Activated CD8-positive, alpha-beta T cell treated with anti-CD3 and anti-CD28 coated beads for 36 hours (primary cell): ENCODE results near the gene LTA. TPM values are rescaled to one million over a fixed set of nuclear protein-coding genes. Genes with fewer than 3 reads are reported as not detected.
A peak's percentile ranks its signal among the peaks of the same experiment; 100 is the strongest.

Experiments
- ATAC-seq: fragments of 200-7000 bp; cut with Tn5 transposase; one replicate; pipeline ENCODE4 v1.10.0; 2021; ENCODE audit warnings: mild to moderate bottlenecking, moderate library complexity
- CTCF ChIA-PET: fragments of 350-600 bp; sonication (Branson Sonifier 250); formaldehyde crosslinking; loops from one replicate; lab custom pipeline; 2021; ENCODE audit warnings: antibody characterized with exemption; lab: Charles Lee
- POLR2A ChIA-PET: fragments of 350-600 bp; sonication (Branson Sonifier 250); formaldehyde crosslinking; loops from one replicate; lab custom pipeline; 2021; ENCODE audit warnings: antibody characterized with exemption; lab: Charles Lee
- DNase-seq: peaks from one replicate; pipeline ENCODE4 v3.0.0-alpha.2; 2020
- H3K27ac Mint-ChIP-seq: one replicate; pipeline ENCODE4 v1.8.0; 2021; ENCODE audit warnings: mild to moderate bottlenecking, mixed read lengths
- H3K27me3 Mint-ChIP-seq: one replicate; pipeline ENCODE4 v1.8.0; 2021; ENCODE audit warnings: mixed read lengths
- H3K36me3 Mint-ChIP-seq: one replicate; pipeline ENCODE4 v1.8.0; 2021; ENCODE audit warnings: low read depth, mixed read lengths
- H3K4me1 Mint-ChIP-seq: one replicate; pipeline ENCODE4 v1.8.0; 2021; ENCODE audit warnings: low read depth, mixed read lengths
- H3K4me3 Mint-ChIP-seq: one replicate; pipeline ENCODE4 v1.8.0; 2021; ENCODE audit warnings: mild to moderate bottlenecking, moderate library complexity, mixed read lengths
- H3K9me3 Mint-ChIP-seq: one replicate; pipeline ENCODE4 v1.8.0; 2021; ENCODE audit warnings: mixed read lengths
- intact Hi-C: fragments of 100-400 bp; cut with micrococcal nuclease; formaldehyde crosslinking; loops from one replicate; pipeline ENCODE4 v1.10.0; 2022
- total RNA-seq, 2 experiments: library from RNA; stranded (reverse); gene quantifications; one replicate each; pipeline ENCODE4 v1.2.3, GENCODE V29; 2021
- TF ChIP-seq, protein P1 (sequence below): fragments of 200-600 bp; IDR thresholded peaks from one replicate; pipeline ENCODE4 v1.8.0; 2022; ENCODE audit warnings: antibody characterized with exemption, mild to moderate bottlenecking

LTA gene
- total RNA-seq, 2 experiments from 2014 or later, result 713 to 724 TPM

DNA sequence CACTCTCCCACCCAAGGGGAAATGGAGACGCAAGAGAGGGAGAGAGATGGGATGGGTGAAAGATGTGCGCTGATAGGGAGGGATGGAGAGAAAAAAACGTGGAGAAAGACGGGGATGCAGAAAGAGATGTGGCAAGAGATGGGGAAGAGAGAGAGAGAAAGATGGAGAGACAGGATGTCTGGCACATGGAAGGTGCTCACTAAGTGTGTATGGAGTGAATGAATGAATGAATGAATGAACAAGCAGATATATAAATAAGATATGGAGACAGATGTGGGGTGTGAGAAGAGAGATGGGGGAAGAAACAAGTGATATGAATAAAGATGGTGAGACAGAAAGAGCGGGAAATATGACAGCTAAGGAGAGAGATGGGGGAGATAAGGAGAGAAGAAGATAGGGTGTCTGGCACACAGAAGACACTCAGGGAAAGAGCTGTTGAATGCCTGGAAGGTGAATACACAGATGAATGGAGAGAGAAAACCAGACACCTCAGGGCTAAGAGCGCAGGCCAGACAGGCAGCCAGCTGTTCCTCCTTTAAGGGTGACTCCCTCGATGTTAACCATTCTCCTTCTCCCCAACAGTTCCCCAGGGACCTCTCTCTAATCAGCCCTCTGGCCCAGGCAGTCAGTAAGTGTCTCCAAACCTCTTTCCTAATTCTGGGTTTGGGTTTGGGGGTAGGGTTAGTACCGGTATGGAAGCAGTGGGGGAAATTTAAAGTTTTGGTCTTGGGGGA is 4.0 kb downstream of the LTA start:
- intact Hi-C loops, result loop anchor here (2.0 kb wide), 1 partner anchor 17 kb away; no protein-coding TSS in a partner anchor
- Mint-ChIP-seq H3K27me3 (no peaks in the 10 kb centered on the region), H3K27ac (peak overlapping the region; percentile 97), H3K9me3 (no peaks in the 10 kb centered on the region), H3K4me3 (peak overlapping the region; percentile 96), H3K36me3 (peaks cover 75% of the 10 kb centered on the region), H3K4me1 (peaks cover 49% of the 10 kb centered on the region)
- ATAC-seq (no peak), DNase-seq (no peak)
- ChIA-PET POLR2A (interaction anchor here (0.7 to 35.7 kb wide), 13 partner anchors 6 to 127 kb away, joined by 3 to 1181 read pairs (median 6); partner anchors contain the start of genes ABHD16A, ATP6V1G2, BAG6 and C6orf47), CTCF (interaction anchor here (1.8 to 56.2 kb wide), 4 partner anchors 15 to 83 kb away, joined by 5 to 2542 read pairs (median 1274); partner anchors contain the start of genes ATP6V1G2, DDX39B, LST1 and LTA)
- TF ChIP-seq, protein P1, sequence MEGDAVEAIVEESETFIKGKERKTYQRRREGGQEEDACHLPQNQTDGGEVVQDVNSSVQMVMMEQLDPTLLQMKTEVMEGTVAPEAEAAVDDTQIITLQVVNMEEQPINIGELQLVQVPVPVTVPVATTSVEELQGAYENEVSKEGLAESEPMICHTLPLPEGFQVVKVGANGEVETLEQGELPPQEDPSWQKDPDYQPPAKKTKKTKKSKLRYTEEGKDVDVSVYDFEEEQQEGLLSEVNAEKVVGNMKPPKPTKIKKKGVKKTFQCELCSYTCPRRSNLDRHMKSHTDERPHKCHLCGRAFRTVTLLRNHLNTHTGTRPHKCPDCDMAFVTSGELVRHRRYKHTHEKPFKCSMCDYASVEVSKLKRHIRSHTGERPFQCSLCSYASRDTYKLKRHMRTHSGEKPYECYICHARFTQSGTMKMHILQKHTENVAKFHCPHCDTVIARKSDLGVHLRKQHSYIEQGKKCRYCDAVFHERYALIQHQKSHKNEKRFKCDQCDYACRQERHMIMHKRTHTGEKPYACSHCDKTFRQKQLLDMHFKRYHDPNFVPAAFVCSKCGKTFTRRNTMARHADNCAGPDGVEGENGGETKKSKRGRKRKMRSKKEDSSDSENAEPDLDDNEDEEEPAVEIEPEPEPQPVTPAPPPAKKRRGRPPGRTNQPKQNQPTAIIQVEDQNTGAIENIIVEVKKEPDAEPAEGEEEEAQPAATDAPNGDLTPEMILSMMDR, result no peak

DNA sequence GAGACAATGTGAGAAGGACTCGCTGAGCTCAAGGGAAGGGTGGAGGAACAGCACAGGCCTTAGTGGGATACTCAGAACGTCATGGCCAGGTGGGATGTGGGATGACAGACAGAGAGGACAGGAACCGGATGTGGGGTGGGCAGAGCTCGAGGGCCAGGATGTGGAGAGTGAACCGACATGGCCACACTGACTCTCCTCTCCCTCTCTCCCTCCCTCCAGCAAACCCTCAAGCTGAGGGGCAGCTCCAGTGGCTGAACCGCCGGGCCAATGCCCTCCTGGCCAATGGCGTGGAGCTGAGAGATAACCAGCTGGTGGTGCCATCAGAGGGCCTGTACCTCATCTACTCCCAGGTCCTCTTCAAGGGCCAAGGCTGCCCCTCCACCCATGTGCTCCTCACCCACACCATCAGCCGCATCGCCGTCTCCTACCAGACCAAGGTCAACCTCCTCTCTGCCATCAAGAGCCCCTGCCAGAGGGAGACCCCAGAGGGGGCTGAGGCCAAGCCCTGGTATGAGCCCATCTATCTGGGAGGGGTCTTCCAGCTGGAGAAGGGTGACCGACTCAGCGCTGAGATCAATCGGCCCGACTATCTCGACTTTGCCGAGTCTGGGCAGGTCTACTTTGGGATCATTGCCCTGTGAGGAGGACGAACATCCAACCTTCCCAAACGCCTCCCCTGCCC is 4.9 kb downstream of the LTA start:
- H3K36me3 Mint-ChIP-seq, result peaks cover 83% of the 10 kb centered on the region
- no peaks in the 10 kb centered on the region for H3K9me3 Mint-ChIP-seq
- H3K4me1 Mint-ChIP-seq, result peaks cover 40% of the 10 kb centered on the region
- H3K27ac Mint-ChIP-seq, result peak overlapping the region; percentile 97
- ChIA-PET CTCF (interaction anchor here (1.0 to 56.2 kb wide), 5 partner anchors 15 to 84 kb away, joined by 3 to 2542 read pairs (median 5); partner anchors contain the start of genes ATP6V1G2, DDX39B, LST1 and LTA), POLR2A (interaction anchor here (1.2 to 35.7 kb wide), 9 partner anchors 7 to 84 kb away, joined by 3 to 1181 read pairs (median 45); partner anchors contain the start of genes ATP6V1G2, C6orf47, DDX39B and LST1)
- no peak for ATAC-seq
- TF ChIP-seq, protein P1, result no peak
- H3K4me3 Mint-ChIP-seq, result peak overlapping the region; percentile 96
- intact Hi-C loops, result no loop called here
- H3K27me3 Mint-ChIP-seq, result no peaks in the 10 kb centered on the region
- DNase-seq, result peak; percentile 71

DNA sequence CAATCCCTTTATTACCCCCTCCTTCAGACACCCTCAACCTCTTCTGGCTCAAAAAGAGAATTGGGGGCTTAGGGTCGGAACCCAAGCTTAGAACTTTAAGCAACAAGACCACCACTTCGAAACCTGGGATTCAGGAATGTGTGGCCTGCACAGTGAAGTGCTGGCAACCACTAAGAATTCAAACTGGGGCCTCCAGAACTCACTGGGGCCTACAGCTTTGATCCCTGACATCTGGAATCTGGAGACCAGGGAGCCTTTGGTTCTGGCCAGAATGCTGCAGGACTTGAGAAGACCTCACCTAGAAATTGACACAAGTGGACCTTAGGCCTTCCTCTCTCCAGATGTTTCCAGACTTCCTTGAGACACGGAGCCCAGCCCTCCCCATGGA is 5.5 kb downstream of the LTA start:
- peak overlapping the region; percentile 96 for H3K4me3 Mint-ChIP-seq
- no peaks in the 10 kb centered on the region for H3K27me3 Mint-ChIP-seq
- peaks cover 85% of the 10 kb centered on the region for H3K36me3 Mint-ChIP-seq
- CTCF ChIA-PET, result interaction anchor here (1.0 to 56.2 kb wide), 5 partner anchors 14 to 85 kb away, joined by 3 to 2542 read pairs (median 5); partner anchors contain the start of genes ATP6V1G2, DDX39B, LST1 and LTA
- H3K4me1 Mint-ChIP-seq, result peaks cover 43% of the 10 kb centered on the region
- intact Hi-C loops, result no loop called here
- no peak for DNase-seq
- no peak for ATAC-seq
- H3K27ac Mint-ChIP-seq, result peak overlapping the region; percentile 97
- TF ChIP-seq, protein P1, result no peak
- POLR2A ChIA-PET, result interaction anchor here (1.0 to 35.7 kb wide), 11 partner anchors 6 to 87 kb away, joined by 3 to 1181 read pairs (median 5); partner anchors contain the start of genes ATP6V1G2, C6orf47, DDX39B and GPANK1
- no peaks in the 10 kb centered on the region for H3K9me3 Mint-ChIP-seq

DNA sequence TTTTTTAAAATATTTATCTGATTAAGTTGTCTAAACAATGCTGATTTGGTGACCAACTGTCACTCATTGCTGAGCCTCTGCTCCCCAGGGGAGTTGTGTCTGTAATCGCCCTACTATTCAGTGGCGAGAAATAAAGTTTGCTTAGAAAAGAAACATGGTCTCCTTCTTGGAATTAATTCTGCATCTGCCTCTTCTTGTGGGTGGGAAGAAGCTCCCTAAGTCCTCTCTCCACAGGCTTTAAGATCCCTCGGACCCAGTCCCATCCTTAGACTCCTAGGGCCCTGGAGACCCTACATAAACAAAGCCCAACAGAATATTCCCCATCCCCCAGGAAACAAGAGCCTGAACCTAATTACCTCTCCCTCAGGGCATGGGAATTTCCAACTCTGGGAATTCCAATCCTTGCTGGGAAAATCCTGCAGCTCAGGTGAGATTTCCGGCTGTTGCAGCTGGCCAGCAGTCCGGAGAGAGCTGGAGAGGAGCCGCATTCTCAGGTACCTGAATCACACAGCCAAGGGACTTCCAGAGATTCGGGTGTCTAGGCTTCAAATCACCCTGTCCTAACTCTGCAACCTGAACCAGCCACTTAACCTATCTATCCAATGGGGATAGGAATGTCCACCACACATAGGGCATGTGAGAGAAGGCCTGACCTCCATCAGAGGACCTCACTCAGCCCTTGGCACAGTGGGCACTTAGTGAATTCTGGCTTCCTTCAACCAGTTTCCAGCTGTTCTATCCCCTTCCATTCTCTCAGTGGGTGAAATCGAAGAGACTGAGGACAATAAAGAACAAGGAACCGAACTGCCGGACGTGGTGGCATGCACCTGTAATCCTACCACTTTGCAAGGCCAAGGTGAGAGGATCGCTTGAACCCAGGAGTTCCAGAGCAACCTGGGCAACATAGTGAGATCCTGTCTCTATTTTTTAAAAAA is 6.4 kb downstream of the LTA start:
- Mint-ChIP-seq H3K36me3 (peaks cover 79% of the 10 kb centered on the region), H3K27ac (peak overlapping the region; percentile 93), H3K9me3 (no peaks in the 10 kb centered on the region), H3K4me3 (peak overlapping the region; percentile 96), H3K4me1 (peaks cover 47% of the 10 kb centered on the region), H3K27me3 (no peaks in the 10 kb centered on the region)
- intact Hi-C loops, result no loop called here
- DNase-seq, result no peak
- no peak for ATAC-seq
- TF ChIP-seq, protein P1, result no peak
- POLR2A ChIA-PET, result interaction anchor here (0.9 to 35.7 kb wide), 11 partner anchors 5 to 86 kb away, joined by 3 to 1181 read pairs (median 4); partner anchors contain the start of genes ATP6V1G2, DDX39B, GPANK1 and LST1
- CTCF ChIA-PET, result interaction anchor here (1.5 to 56.2 kb wide), 3 partner anchors 14 to 83 kb away, joined by 3 to 2542 read pairs (median 2542); partner anchors contain the start of genes ATP6V1G2, DDX39B, LST1 and LTA
